Activated CD4-positive, alpha-beta T cell treated with anti-CD3 and anti-CD28 coated beads, Interleukin-2, amount 50 U/mL, for 1 hour (primary cell): ENCODE data around the gene CEP152.
A peak's percentile ranks its signal among the peaks of the same experiment; 100 is the strongest.
"Not testable (repeated sequence)": the region's sequence is repeated elsewhere in the genome, so short reads cannot be mapped to it uniquely, and the experiment has no call there.

Experiments used
- DNase-seq: peaks from one replicate; pipeline ENCODE4 v3.0.0-alpha.2; 2020

The CEP152 gene

GRCh38 chr15:48810414-48811324 is at the start of gene CEP152:
Gene CEP152, minus strand, starts transcription at chr15:48811069. Its CDS starts 5,420 bp downstream, at chr15:48805649.
- DNase-seq, result peak; percentile 96

DNA sequence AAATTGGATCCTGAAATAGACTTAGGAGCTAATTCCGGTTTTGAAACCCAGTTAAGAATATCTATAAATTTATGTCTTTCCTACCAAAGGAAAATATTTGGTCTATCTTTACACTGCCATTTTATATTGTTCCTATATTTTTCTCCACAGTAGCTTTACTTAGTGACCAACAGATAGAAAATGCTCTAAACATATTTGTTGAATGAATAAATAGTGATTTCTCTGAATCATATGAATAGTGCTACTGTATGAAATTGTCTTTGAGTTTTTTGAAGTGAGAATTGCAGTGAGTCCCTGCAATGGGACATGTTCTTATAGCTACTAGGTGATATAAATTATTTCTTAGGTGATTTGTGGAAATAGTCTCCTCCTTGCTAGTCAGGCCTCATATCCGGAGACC is 48.6 kb upstream of the CEP152 start:
- no peak for DNase-seq

- DNase-seq, result no peak
Observed at GRCh38 chr15:48858401-48858800, 47.5 kb upstream of the CEP152 start.

- DNase-seq, result no peak
Observed at GRCh38 chr15:48856942-48857341, 46.1 kb upstream of the CEP152 start.

- DNase-seq, result no peak
Observed at GRCh38 chr15:48855501-48856440, 44.9 kb upstream of the CEP152 start.

DNA sequence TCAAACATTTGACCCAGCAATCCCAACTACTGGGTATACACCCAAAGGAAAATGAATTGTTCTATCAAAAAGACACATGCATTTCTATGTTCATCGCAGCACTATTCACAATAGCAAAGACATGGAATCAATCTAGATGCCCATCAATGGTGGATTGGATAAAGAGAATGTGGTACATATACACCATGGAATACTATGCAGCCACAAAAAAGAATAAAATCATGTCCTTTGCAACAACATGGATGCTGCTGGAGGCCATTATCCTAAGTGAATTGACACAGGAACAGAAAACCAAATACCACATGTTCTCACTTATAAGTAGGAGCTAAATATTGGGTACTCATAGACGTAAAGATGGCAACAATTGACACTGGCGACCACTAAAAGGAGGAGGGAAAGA is 43.6 kb upstream of the CEP152 start:
- not testable (repeated sequence) for DNase-seq

GRCh38 chr15:48851956-48852355 is 41.1 kb upstream of the CEP152 start:
- DNase-seq, result no peak

DNA sequence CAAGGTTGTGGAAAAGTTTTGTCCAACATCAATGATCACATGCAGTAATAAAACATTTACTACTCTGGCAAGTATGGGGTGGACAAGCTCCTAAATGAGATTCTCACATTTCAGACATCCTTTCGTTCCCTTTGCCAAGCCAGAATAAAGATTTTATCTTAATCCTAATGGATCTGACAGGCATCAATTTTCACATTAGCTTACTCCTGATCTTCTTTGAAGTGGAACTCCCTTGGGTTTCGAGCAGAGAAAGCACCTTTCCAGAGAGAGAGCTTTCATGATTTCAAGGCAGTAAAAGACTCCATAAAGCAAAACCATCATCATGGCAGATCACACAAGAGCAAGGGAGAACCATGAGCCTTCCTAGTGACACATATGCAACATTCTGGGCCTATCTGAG is 39.8 kb upstream of the CEP152 start:
- DNase-seq, result no peak

DNA sequence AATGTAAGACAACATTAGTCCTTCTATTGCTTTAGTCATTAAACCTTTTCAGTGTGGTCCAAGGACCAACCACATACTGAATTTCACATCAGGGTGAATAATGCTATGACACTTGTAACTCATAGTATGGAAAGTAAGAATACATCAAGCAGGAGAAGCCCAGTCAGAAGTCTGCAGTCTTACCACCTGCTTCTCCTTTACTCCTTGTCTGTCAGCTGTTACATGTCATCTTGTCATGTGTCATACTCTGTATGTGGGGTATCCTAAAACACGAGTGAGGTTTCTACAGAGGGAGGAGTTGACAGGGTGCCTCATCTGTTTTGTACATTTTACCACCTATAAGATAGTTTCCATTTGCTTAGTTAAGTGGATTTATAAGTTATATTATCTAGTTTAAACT is 34.3 kb upstream of the CEP152 start:
- no peak for DNase-seq

GRCh38 chr15:48842501-48842900 is 31.6 kb upstream of the CEP152 start:
- no peak for DNase-seq

DNA sequence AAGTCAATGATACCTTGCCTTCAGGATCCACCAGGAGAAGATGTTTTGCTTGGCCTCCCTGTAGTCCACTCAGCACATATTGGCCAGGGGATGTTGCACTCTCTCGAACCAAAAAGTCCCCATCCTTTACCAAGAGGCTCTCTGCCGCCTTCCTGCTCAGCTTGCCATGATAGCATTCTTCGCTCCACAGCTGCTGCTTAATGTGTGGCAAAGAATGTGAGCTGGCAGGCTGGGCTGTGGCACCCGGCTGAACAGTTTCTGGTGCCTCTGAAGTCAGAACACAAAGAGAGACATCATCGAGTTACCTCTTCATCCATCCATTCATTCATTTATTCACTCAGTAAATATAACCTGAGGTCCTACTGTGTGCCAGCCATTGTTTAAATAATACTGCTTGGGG is 23.9 kb upstream of the CEP152 start:
- no peak for DNase-seq

- no peak for DNase-seq
Observed at GRCh38 chr15:48833526-48834239, 22.8 kb upstream of the CEP152 start.

DNA sequence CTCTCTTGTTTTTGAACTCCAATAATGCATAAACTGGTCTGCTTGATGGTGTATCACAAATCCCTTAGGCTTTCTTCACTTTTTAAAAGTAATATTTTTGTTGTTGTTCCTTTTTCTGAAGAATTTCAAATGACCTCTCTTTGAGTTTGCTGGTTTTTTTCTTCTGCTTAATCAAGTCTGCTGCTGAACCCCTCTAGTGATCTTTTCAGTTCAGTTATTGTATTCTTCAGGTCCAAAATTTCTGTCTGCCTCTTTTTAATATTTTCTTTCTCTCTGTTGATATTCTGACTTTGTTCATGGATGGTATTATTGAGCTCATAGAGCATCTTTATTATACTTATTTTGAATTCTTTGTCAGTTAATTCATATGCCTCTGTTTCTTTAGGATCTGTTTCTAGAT is 21.8 kb upstream of the CEP152 start:
- no peak for DNase-seq

DNA sequence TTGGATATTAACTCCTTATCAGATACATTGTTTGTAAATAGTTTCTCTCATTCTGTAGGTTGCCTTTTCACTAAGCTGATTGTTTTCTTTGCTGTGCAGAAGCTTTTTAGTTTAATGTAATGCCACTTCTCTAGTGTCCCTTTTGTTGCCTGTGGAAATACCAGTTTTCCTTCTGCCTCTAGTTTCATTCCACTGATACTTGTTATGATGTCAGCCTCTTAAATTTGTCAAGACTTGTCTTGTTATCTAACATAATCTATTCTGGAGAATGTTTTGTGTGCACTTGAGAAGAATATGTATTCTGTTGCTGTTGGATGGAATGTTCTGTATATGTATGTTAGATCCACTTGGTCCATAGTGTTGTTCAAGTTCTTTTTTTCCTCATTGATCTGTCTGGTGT is 18.0 kb upstream of the CEP152 start:
- DNase-seq, result no peak

DNA sequence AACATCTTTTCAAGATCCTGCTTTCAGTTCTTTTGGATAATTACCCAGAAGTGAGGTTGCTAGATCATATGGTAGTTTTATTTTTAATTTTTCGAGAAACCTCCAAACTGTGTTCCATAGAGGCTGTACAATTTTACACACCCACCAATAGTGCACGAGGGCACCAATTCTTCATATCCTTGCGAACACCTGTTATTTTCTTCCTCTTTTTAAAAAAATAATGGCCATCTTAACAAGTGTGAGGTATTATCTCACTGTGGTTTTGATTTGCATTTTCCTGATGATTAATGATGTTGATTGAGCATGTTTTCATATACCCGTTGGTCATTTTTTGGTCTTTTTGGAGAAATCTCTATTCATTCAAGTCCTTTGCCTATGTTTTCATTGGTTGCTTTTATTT is 17.6 kb upstream of the CEP152 start:
- DNase-seq, result no peak

DNA sequence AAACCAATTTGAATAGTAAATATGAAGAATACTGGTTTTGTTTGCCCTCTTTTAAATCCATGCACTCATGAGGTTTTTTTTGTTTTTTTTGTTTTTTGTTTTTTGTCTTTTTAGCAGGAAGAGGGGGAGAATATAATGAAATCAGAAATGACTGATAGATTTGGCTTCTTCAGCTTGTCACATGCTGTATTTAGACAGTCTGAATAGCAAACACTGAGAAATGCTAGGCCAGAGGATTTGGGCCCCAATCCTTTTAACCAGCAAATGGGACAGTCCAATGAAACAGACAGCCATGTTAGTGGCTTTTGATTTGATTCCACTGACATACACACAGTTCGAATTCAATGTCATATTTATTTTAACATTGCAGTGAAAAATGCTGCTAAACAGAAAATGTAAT is 14.2 kb upstream of the CEP152 start:
- no peak for DNase-seq

- no peak for DNase-seq
Observed at GRCh38 chr15:48823706-48824105, 12.8 kb upstream of the CEP152 start.

DNA sequence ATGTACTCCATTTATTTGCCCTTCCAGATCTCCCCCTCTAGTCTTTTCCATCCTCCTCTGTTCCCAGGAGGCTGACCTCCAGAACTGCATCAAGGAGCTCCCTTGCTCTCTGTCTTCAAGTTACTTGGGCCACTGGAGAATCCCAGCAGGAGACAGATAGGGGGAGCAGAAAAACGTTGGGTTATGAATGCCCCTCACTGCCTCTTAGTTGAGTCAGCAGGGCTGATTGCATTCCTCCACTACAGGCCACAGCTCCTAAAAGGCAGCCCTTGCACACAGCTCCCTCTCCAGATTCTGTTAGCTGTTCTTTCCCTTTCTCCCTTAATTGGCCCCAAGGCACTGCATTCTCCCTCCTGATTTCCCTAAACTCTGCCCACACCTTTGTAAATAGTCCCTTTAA is 12.4 kb upstream of the CEP152 start:
- no peak for DNase-seq

- no peak for DNase-seq
Observed at GRCh38 chr15:48814286-48814685, 3.4 kb upstream of the CEP152 start.

GRCh38 chr15:48811325-48811958 is 573 bp upstream of the CEP152 start:
- DNase-seq, result no peak

DNA sequence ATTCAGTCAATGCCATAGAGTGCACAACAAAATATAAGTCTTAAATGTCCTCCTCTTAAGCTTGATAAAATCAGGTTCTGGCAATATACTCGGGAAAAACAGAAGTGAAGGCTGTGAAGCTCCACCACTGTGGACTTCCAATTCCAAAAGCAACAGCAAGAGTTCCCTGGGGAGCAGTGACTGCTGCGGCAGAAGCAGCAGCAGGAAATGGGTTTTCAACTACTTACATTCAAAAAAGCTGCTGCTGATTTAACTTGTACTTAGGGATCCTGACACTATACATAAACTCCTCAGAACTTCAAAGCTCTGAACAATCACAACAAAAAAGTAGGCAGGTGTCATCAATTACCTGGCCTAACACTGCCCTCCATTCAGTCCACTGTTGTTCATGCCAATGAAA is 4.7 kb downstream of the CEP152 start:
- no peak for DNase-seq

- DNase-seq, result no peak
Observed at GRCh38 chr15:48805591-48805990, 5.3 kb downstream of the CEP152 start.

GRCh38 chr15:48803877-48804276 is 7.0 kb downstream of the CEP152 start:
- DNase-seq, result no peak
